ENCODE results near the gene NPIPA2.
"Not testable (repeated sequence)": the region's sequence is repeated elsewhere in the genome, so short reads cannot be mapped to it uniquely, and the experiment has no call there.

Gene NPIPA2

GRCh38 chr16:14742273-14743128 is at the start of gene NPIPA2:
NPIPA2 (plus strand) TSS chr16:14742533; CDS start chr16:14748066, 5,533 bp downstream.
- not testable (repeated sequence) for H3K36me3 ChIP-seq (ENCODE audit: control insufficient read depth, insufficient read depth, low read length); H3K4me1 ChIP-seq (ENCODE audit: control insufficient read depth, insufficient read depth, low read length); H3K9me3 ChIP-seq (ENCODE audit: control insufficient read depth, low read length); H3K4me3 ChIP-seq (ENCODE audit: low read length); H3K27me3 ChIP-seq (ENCODE audit: control insufficient read depth, insufficient read depth, low read length); H3K9ac ChIP-seq (ENCODE audit: low read length)

- not testable (repeated sequence) for H3K27me3 ChIP-seq (ENCODE audit: control insufficient read depth, insufficient read depth, low read length); H3K4me1 ChIP-seq (ENCODE audit: control insufficient read depth, insufficient read depth, low read length); H3K4me3 ChIP-seq (ENCODE audit: low read length); H3K36me3 ChIP-seq (ENCODE audit: control insufficient read depth, insufficient read depth, low read length); H3K9me3 ChIP-seq (ENCODE audit: control insufficient read depth, low read length); H3K9ac ChIP-seq (ENCODE audit: low read length)
Observed at GRCh38 chr16:14694129-14694528, 48.2 kb upstream of the NPIPA2 start, which contains the start of gene PLA2G10. PLA2G10 (minus strand) TSS chr16:14694308; CDS start chr16:14694229, 79 bp downstream.

GRCh38 chr16:14701859-14702258 is 40.5 kb upstream of the NPIPA2 start:
- H3K4me1 ChIP-seq (ENCODE audit: control insufficient read depth, insufficient read depth, low read length), result not testable (repeated sequence)

GRCh38 chr16:14702672-14703071 is 39.7 kb upstream of the NPIPA2 start:
- not testable (repeated sequence) for H3K27me3 ChIP-seq (ENCODE audit: control insufficient read depth, insufficient read depth, low read length); H3K36me3 ChIP-seq (ENCODE audit: control insufficient read depth, insufficient read depth, low read length); H3K9me3 ChIP-seq (ENCODE audit: control insufficient read depth, low read length); H3K4me1 ChIP-seq (ENCODE audit: control insufficient read depth, insufficient read depth, low read length); H3K4me3 ChIP-seq (ENCODE audit: low read length); H3K9ac ChIP-seq (ENCODE audit: low read length)

More at GRCh38 chr16:14701859-14702258, 40.5 kb upstream of the NPIPA2 start:
- H3K4me3 ChIP-seq (ENCODE audit: low read length); H3K27me3 ChIP-seq (ENCODE audit: control insufficient read depth, insufficient read depth, low read length); H3K9ac ChIP-seq (ENCODE audit: low read length); H3K9me3 ChIP-seq (ENCODE audit: control insufficient read depth, low read length); H3K36me3 ChIP-seq (ENCODE audit: control insufficient read depth, insufficient read depth, low read length): not testable (repeated sequence)

GRCh38 chr16:14703156-14704011 is 38.9 kb upstream of the NPIPA2 start, which contains the start of gene NPIPA3:
NPIPA3 (plus strand) TSS chr16:14703411; CDS start chr16:14708944, 5,533 bp downstream.
- H3K9me3 ChIP-seq (ENCODE audit: control insufficient read depth, low read length); H3K27me3 ChIP-seq (ENCODE audit: control insufficient read depth, insufficient read depth, low read length); H3K4me3 ChIP-seq (ENCODE audit: low read length); H3K4me1 ChIP-seq (ENCODE audit: control insufficient read depth, insufficient read depth, low read length); H3K9ac ChIP-seq (ENCODE audit: low read length); H3K36me3 ChIP-seq (ENCODE audit: control insufficient read depth, insufficient read depth, low read length): not testable (repeated sequence)

- H3K4me1 ChIP-seq (ENCODE audit: control insufficient read depth, insufficient read depth, low read length); H3K4me3 ChIP-seq (ENCODE audit: low read length); H3K27me3 ChIP-seq (ENCODE audit: control insufficient read depth, insufficient read depth, low read length); H3K9ac ChIP-seq (ENCODE audit: low read length); H3K9me3 ChIP-seq (ENCODE audit: control insufficient read depth, low read length); H3K36me3 ChIP-seq (ENCODE audit: control insufficient read depth, insufficient read depth, low read length): not testable (repeated sequence)
Observed at GRCh38 chr16:14733233-14733632, 9.1 kb upstream of the NPIPA2 start.

GRCh38 chr16:14740832-14741385 is 1.4 kb upstream of the NPIPA2 start:
- H3K4me1 ChIP-seq (ENCODE audit: control insufficient read depth, insufficient read depth, low read length), result not testable (repeated sequence)

GRCh38 chr16:14741794-14742193 is 539 bp upstream of the NPIPA2 start:
- H3K4me1 ChIP-seq (ENCODE audit: control insufficient read depth, insufficient read depth, low read length); H3K9me3 ChIP-seq (ENCODE audit: control insufficient read depth, low read length): not testable (repeated sequence)

More at GRCh38 chr16:14740832-14741385, 1.4 kb upstream of the NPIPA2 start:
- H3K27me3 ChIP-seq (ENCODE audit: control insufficient read depth, insufficient read depth, low read length); H3K9ac ChIP-seq (ENCODE audit: low read length); H3K4me3 ChIP-seq (ENCODE audit: low read length); H3K9me3 ChIP-seq (ENCODE audit: control insufficient read depth, low read length); H3K36me3 ChIP-seq (ENCODE audit: control insufficient read depth, insufficient read depth, low read length): not testable (repeated sequence)

GRCh38 chr16:14773654-14774053 is 31.3 kb downstream of the NPIPA2 start:
- not testable (repeated sequence) for H3K9ac ChIP-seq (ENCODE audit: low read length); H3K9me3 ChIP-seq (ENCODE audit: control insufficient read depth, low read length); H3K27me3 ChIP-seq (ENCODE audit: control insufficient read depth, insufficient read depth, low read length); H3K4me3 ChIP-seq (ENCODE audit: low read length); H3K36me3 ChIP-seq (ENCODE audit: control insufficient read depth, insufficient read depth, low read length); H3K4me1 ChIP-seq (ENCODE audit: control insufficient read depth, insufficient read depth, low read length)

More at GRCh38 chr16:14741794-14742193, 539 bp upstream of the NPIPA2 start:
- not testable (repeated sequence) for H3K4me3 ChIP-seq (ENCODE audit: low read length); H3K9ac ChIP-seq (ENCODE audit: low read length); H3K36me3 ChIP-seq (ENCODE audit: control insufficient read depth, insufficient read depth, low read length); H3K27me3 ChIP-seq (ENCODE audit: control insufficient read depth, insufficient read depth, low read length)

GRCh38 chr16:14775624-14776023 is 33.3 kb downstream of the NPIPA2 start:
- H3K4me3 ChIP-seq (ENCODE audit: low read length); H3K36me3 ChIP-seq (ENCODE audit: control insufficient read depth, insufficient read depth, low read length); H3K9ac ChIP-seq (ENCODE audit: low read length); H3K9me3 ChIP-seq (ENCODE audit: control insufficient read depth, low read length); H3K4me1 ChIP-seq (ENCODE audit: control insufficient read depth, insufficient read depth, low read length); H3K27me3 ChIP-seq (ENCODE audit: control insufficient read depth, insufficient read depth, low read length): not testable (repeated sequence)

GRCh38 chr16:14776763-14777162 is 34.4 kb downstream of the NPIPA2 start:
- H3K9me3 ChIP-seq (ENCODE audit: control insufficient read depth, low read length); H3K4me1 ChIP-seq (ENCODE audit: control insufficient read depth, insufficient read depth, low read length); H3K9ac ChIP-seq (ENCODE audit: low read length); H3K36me3 ChIP-seq (ENCODE audit: control insufficient read depth, insufficient read depth, low read length); H3K4me3 ChIP-seq (ENCODE audit: low read length); H3K27me3 ChIP-seq (ENCODE audit: control insufficient read depth, insufficient read depth, low read length): not testable (repeated sequence)

GRCh38 chr16:14779368-14779877 is 37.1 kb downstream of the NPIPA2 start:
- not testable (repeated sequence) for H3K4me1 ChIP-seq (ENCODE audit: control insufficient read depth, insufficient read depth, low read length); H3K9me3 ChIP-seq (ENCODE audit: control insufficient read depth, low read length); H3K4me3 ChIP-seq (ENCODE audit: low read length); H3K27me3 ChIP-seq (ENCODE audit: control insufficient read depth, insufficient read depth, low read length); H3K9ac ChIP-seq (ENCODE audit: low read length); H3K36me3 ChIP-seq (ENCODE audit: control insufficient read depth, insufficient read depth, low read length)

Measured in mucosa of stomach (tissue), 1 donor.